NCI-H526 (cell line): ENCODE measurements around the gene BAIAP2.
A peak's percentile ranks its signal among the peaks of the same experiment; 100 is the strongest.
"Not testable (repeated sequence)": the region's sequence is repeated elsewhere in the genome, so short reads cannot be mapped to it uniquely, and the experiment has no call there.

Experiments used
- DNase-seq, 2 experiments: peaks; one replicate each; lab custom pipeline; 2025; lab: John Stamatoyannopoulos, UW

BAIAP2 gene

DNA sequence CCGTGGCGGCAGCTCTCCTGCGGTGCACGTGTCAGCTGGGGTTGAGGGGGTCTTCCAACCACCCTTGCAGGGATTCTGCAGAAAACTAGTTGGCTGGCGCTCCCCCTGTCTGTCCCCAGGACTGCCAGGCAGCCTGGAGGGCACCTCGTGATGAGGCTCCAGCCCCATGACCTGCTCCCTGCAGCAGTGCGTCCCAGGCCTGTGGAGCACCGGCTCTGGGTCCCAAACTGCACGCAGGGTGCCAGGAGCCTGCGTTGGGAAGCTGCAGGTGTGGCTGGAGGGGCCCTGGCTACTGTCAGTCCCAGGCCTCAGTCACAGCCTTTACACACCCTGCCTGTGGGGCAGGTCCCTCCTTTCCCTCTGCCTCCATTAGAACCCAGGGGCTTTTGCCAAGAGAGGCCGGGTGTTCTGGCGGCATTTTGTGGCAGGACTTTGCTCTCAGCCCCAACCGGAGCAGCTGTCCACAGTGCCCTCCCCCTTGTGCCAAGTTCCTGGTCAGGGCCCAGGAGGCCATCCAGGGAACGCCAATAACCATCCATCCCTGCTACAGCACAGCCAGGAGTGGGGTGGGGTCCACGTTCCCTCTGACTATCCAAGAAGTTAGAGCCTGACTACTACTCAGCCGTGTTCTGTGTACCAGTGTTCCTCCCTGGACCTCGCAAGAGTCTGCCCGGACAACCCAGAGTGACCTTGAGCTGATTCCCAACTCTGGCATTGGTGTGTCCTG lies 34.2 kb upstream of the BAIAP2 start:
- DNase-seq: no peak

- DNase-seq: no peak
Measured at GRCh38 chr17:81002013-81002384, 33.0 kb upstream of the BAIAP2 start.

- DNase-seq: peak in 1 of 2 experiments; percentile 38
Measured at GRCh38 chr17:81002409-81003361, 32.3 kb upstream of the BAIAP2 start.

GRCh38 chr17:81003711-81004475 lies 31.1 kb upstream of the BAIAP2 start:
- no peak for DNase-seq

GRCh38 chr17:81006891-81007290 lies 28.1 kb upstream of the BAIAP2 start:
- DNase-seq: no peak

DNA sequence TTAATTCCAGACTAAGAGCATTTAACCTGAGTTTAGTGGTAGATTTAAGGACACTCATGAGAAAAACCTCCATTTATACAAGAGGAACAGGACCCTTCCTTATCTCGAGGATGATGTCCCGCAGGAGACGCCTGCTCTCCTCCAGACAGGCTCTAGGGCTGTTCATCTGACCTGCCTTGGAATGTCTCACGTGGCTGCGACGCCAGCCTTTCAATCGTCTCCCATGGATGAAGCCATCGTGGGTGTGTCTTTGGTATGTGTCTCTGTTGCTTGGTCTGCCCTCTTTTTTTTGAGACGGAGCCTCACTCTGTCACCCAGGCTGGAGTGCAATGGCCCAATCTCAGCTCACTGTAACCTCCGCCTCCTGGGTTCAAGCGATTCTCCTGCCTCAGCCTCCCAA lies 26.8 kb upstream of the BAIAP2 start:
- no peak for DNase-seq

- no peak for DNase-seq
Measured at GRCh38 chr17:81009136-81009535, 25.8 kb upstream of the BAIAP2 start.

DNA sequence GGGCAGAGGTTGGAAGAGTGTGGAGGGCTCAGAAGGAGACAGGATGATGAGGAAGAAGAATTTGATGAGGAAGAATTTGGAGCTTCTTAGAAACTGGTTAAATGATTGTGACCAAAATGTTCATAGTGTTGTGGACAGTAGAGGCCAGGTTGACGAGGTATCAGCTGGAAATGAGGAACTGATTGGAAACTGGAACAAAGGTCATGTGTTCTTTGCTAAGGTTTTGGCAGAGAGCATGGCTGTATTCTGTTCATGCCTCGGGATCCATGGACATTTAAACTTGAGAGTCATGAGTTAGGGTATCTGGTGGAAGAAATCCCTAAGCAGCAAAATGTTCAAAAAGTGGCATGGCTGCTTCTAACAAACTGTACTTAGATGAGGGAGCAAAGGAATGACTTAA lies 24.0 kb upstream of the BAIAP2 start:
- DNase-seq: no peak

- no peak for DNase-seq
Measured at GRCh38 chr17:81011951-81012350, 23.0 kb upstream of the BAIAP2 start.

- no peak for DNase-seq
Measured at GRCh38 chr17:81012574-81013447, 22.1 kb upstream of the BAIAP2 start.

DNA sequence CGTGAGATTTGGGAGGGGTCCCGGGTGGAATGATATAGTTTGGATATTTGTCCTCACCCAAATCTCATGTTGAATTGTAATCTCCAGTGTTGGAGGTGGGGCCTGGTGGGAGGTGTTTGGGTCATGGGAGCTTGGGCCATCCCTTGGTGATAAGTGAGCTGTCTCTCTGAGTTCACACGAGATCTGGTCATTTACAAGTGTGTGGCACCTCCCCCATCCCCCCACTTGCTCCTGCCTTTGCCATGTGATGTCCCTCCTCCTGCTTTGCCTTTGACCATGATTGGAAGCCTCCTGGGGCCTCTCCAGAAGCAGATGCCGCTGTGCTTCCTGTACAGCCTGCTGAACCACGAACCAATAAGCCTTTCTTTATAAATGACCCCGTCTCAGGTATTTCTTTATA lies 21.3 kb upstream of the BAIAP2 start:
- no peak for DNase-seq

DNA sequence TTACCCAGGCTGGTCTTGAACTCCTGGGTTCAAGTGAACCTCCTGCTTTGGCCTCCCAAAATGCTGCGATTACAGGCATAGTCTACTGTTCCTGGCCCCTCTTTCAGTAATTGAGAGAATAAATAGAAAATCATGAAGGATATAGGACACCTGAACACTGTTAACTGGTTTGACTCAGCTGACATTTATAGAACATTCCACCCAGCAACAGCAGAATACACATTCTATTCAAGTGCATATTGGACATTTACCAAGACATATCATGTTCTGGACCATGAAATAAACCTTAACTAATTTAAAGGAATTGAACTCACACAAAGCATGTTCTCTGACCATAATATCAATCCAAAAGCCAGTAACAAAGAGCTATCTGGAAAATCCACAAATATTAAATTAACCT lies 19.8 kb upstream of the BAIAP2 start:
- no peak for DNase-seq

DNA sequence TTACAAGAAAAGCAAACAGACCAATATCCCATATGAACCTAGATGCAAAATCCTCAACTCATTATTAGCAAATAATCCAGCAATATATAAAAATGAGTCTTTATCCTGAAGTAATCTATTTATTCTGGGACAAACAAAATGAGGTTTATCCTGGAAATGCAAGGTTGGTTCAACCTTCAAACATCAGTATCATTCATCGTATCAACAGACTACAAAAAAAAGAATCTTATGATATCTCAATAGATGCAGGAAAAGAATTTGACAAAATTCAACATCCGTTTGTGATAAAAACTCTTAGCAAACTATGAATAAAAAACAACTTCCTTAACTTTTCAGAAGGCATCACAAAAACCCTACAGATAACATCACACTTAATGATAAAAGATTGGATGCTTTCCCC lies 18.4 kb upstream of the BAIAP2 start:
- no peak for DNase-seq

- not testable (repeated sequence) for DNase-seq
Measured at GRCh38 chr17:81017330-81017729, 17.6 kb upstream of the BAIAP2 start.

DNA sequence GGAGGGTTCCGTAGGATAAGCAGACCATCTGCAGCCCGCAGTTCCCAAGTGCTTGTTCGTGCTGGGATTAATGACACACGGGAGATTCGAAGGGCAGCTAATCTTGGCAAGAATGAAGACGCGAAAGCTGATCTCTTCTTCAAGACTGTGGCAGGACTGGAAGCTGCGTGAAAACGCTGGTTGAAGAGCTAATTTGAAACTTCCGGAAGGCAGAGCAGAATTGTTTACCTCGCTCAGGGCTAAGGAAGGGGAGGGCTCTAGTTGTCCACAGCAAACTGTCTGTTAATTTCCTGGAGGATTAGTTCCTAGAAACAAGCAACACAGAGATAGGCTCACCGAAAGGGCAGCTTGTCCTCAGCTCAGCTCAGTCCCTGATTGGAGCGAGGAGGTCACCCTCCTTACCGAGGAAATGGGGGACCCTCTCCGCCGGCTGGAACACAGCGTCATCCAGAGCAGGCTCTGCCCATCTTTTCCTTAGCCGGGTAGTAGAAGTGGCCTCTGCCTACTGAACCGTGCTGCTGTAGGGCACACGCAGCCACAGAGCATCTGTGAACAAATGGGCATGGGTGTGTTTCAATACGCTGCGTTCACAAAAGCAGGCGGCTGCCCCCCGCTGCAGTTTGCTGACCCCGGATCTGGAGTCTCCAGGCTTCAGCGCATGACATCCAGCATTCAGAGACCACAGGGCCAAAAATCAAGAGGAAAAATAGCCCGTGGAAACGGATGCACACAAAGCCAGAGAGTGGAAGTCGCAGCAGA lies 16.7 kb upstream of the BAIAP2 start:
- DNase-seq: no peak

- no peak for DNase-seq
Measured at GRCh38 chr17:81019563-81020442, 15.1 kb upstream of the BAIAP2 start.

- DNase-seq: no peak
Measured at GRCh38 chr17:81020443-81020766, 14.5 kb upstream of the BAIAP2 start.

GRCh38 chr17:81020767-81021497 lies 14.0 kb upstream of the BAIAP2 start:
- no peak for DNase-seq
